ENCODE results near the gene MTA1. TPM values are rescaled to one million over a fixed set of nuclear protein-coding genes. Genes with fewer than 3 reads are reported as not detected.

Gene MTA1
- total RNA-seq, 1 donor from 2014 or later: 64.1 TPM

- TF ChIP-seq CTCF (conservative IDR thresholded peaks at IDR 0.05; ENCODE audit: low read depth, low read length): no peak
- DNase-seq (ENCODE audit: low read depth): no peak
- H3K4me3 ChIP-seq (ENCODE audit: low read depth, low read length): no peak overlapping the region
These were observed 27.2 kb upstream of the MTA1 start for GRCh38 chr14:105392131-105393090.

- H3K4me3 ChIP-seq (ENCODE audit: low read depth, low read length): no peak overlapping the region
- no peak for DNase-seq (ENCODE audit: low read depth)
- no peak for TF ChIP-seq CTCF (conservative IDR thresholded peaks at IDR 0.05; ENCODE audit: low read depth, low read length)
These were observed 26.5 kb upstream of the MTA1 start for GRCh38 chr14:105393151-105393550.

- no peak overlapping the region for H3K4me3 ChIP-seq (ENCODE audit: low read depth, low read length)
- TF ChIP-seq CTCF (conservative IDR thresholded peaks at IDR 0.05; ENCODE audit: low read depth, low read length): no peak
- DNase-seq (ENCODE audit: low read depth): no peak
These were observed 24.7 kb upstream of the MTA1 start for GRCh38 chr14:105394714-105395537.

- no peak for DNase-seq (ENCODE audit: low read depth)
- TF ChIP-seq CTCF (conservative IDR thresholded peaks at IDR 0.05; ENCODE audit: low read depth, low read length): no peak
- no peak overlapping the region for H3K4me3 ChIP-seq (ENCODE audit: low read depth, low read length)
These were observed 24.1 kb upstream of the MTA1 start for GRCh38 chr14:105395538-105395854.

GRCh38 chr14:105397350-105397931 lies 22.2 kb upstream of the MTA1 start:
- TF ChIP-seq CTCF (conservative IDR thresholded peaks at IDR 0.05; ENCODE audit: low read depth, low read length): no peak
- H3K4me3 ChIP-seq (ENCODE audit: low read depth, low read length): peak overlapping the region; percentile 90
- no peak for DNase-seq (ENCODE audit: low read depth)

GRCh38 chr14:105398044-105398725 lies 21.4 kb upstream of the MTA1 start, which contains the start of gene TEX22:
Gene TEX22, plus strand, starts transcription at chr14:105398538. Its CDS starts 803 bp downstream, at chr14:105399341.
- peak within 1 kb of the TSS; percentile 90 for H3K4me3 ChIP-seq (ENCODE audit: low read depth, low read length)
- TF ChIP-seq CTCF (conservative IDR thresholded peaks at IDR 0.05; ENCODE audit: low read depth, low read length): no peak
- no peak for DNase-seq (ENCODE audit: low read depth)
